MCF 10A (cell line): ENCODE data around the gene TMEM179. TPM values are rescaled to one million over a fixed set of nuclear protein-coding genes. Genes with fewer than 3 reads are reported as not detected.

ENCODE experiments used
- BruUV-seq: library from RNA; stranded (reverse); fragments of 400-500 nt; replicated peaks from 2 replicates; lab custom pipeline; 2021; lab: Mats Ljungman, UMichigan
- CTCF ChIA-PET: fragments of 300-600 bp; sonication (Branson Sonifier 250); formaldehyde crosslinking; extraction: SDS; loops from one replicate; lab custom pipeline; 2021; ENCODE audit warnings: antibody characterized with exemption, inconsistent platforms; lab: Yijun Ruan, JAX
- POLR2A ChIA-PET: fragments of 300-600, 350-650 bp; sonication (Branson Sonifier 250); formaldehyde crosslinking; extraction: SDS; loops from one replicate; lab custom pipeline; 2020; ENCODE audit warnings: antibody characterized with exemption, inconsistent platforms; lab: Yijun Ruan, JAX
- DNase-seq: peaks from one replicate; pipeline ENCODE4 v3.0.0-alpha.2; 2018; ENCODE audit not compliant: unreplicated experiment
- H3K27ac Mint-ChIP-seq: one replicate; pipeline ENCODE4 v1.8.0; 2022; ENCODE audit warnings: mild to moderate bottlenecking, low read depth, mixed read lengths; ENCODE audit not compliant: unreplicated experiment
- H3K27me3 Mint-ChIP-seq: one replicate; pipeline ENCODE4 v1.8.0; 2022; ENCODE audit warnings: mixed read lengths; ENCODE audit not compliant: insufficient read depth, unreplicated experiment
- H3K36me3 Mint-ChIP-seq: one replicate; pipeline ENCODE4 v1.8.0; 2022; ENCODE audit warnings: mild to moderate bottlenecking, moderate library complexity, mixed read lengths; ENCODE audit not compliant: insufficient read depth, unreplicated experiment
- H3K4me1 Mint-ChIP-seq: one replicate; pipeline ENCODE4 v1.8.0; 2022; ENCODE audit warnings: mixed read lengths; ENCODE audit not compliant: insufficient read depth, unreplicated experiment
- H3K4me3 Mint-ChIP-seq: one replicate; pipeline ENCODE4 v1.8.0; 2022; ENCODE audit warnings: mild to moderate bottlenecking, moderate library complexity, mixed read lengths; ENCODE audit not compliant: unreplicated experiment
- H3K9me3 Mint-ChIP-seq: one replicate; pipeline ENCODE4 v1.8.0; 2022; ENCODE audit warnings: mixed read lengths; ENCODE audit not compliant: unreplicated experiment
- intact Hi-C: fragments of 100-400 bp; cut with micrococcal nuclease; formaldehyde crosslinking; loops from 2 replicates; pipeline ENCODE4 v1.14.1; 2022
- total RNA-seq: library from RNA; stranded (reverse); gene quantifications from 2 replicates; pipeline ENCODE4 v1.2.3, GENCODE V29; 2022
- TF ChIP-seq, protein P1 (sequence below): fragments of 200-600 bp; IDR thresholded peaks from one replicate; pipeline ENCODE4 v1.8.0; 2022; ENCODE audit warnings: antibody characterized with exemption, mild to moderate bottlenecking; ENCODE audit not compliant: unreplicated experiment

The TMEM179 gene
- total RNA-seq, 1 experiment from 2014 or later = not detected

DNA sequence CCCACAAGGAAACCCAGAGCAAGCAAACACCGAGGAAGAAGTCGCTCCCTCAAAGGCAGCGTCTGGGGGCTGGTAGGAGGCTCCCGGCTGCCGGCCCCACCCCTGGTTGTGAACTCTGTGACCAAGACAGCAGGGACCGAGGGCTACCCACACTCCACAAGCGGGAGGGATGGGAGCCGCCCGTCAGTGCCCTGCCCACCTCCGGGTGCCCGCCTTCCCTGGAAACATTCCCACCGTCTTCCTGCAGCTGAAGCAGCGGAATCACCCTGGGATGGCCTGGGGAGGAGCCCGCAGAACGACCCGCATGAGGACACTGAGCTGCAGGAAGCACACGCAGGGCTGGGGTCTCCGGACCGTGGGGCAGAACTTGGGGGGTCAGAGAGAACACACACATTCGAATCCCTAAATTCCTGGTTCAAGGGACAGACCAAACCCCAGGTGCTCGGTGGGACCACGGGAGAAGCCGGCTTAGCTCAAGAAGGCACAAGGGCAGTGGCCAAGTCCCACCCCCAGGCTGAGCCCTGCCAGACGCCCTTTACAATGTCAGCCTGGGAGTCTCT is 58.5 kb downstream of the TMEM179 start:
- ChIA-PET POLR2A (interaction anchor here (0.7 kb wide), 1 partner anchor 402 kb away, joined by 3 read pairs; no protein-coding TSS in a partner anchor), CTCF (interaction anchor here (0.6 to 1.2 kb wide), 3 partner anchors 105 to 468 kb away, joined by 3 to 4 read pairs (median 3); no protein-coding TSS in a partner anchor)
- H3K9me3 Mint-ChIP-seq = no peaks in the 10 kb centered on the region
- TF ChIP-seq, protein P1, sequence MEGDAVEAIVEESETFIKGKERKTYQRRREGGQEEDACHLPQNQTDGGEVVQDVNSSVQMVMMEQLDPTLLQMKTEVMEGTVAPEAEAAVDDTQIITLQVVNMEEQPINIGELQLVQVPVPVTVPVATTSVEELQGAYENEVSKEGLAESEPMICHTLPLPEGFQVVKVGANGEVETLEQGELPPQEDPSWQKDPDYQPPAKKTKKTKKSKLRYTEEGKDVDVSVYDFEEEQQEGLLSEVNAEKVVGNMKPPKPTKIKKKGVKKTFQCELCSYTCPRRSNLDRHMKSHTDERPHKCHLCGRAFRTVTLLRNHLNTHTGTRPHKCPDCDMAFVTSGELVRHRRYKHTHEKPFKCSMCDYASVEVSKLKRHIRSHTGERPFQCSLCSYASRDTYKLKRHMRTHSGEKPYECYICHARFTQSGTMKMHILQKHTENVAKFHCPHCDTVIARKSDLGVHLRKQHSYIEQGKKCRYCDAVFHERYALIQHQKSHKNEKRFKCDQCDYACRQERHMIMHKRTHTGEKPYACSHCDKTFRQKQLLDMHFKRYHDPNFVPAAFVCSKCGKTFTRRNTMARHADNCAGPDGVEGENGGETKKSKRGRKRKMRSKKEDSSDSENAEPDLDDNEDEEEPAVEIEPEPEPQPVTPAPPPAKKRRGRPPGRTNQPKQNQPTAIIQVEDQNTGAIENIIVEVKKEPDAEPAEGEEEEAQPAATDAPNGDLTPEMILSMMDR = no peak
- H3K4me1 Mint-ChIP-seq = no peaks in the 10 kb centered on the region
- no peak for DNase-seq
- H3K36me3 Mint-ChIP-seq = no peaks in the 10 kb centered on the region
- no peak overlapping the region for H3K27ac Mint-ChIP-seq
- no peak overlapping the region for H3K4me3 Mint-ChIP-seq
- no TSS peak for BruUV-seq
- intact Hi-C loops = no loop called here
- peaks cover 57% of the 10 kb centered on the region for H3K27me3 Mint-ChIP-seq

DNA sequence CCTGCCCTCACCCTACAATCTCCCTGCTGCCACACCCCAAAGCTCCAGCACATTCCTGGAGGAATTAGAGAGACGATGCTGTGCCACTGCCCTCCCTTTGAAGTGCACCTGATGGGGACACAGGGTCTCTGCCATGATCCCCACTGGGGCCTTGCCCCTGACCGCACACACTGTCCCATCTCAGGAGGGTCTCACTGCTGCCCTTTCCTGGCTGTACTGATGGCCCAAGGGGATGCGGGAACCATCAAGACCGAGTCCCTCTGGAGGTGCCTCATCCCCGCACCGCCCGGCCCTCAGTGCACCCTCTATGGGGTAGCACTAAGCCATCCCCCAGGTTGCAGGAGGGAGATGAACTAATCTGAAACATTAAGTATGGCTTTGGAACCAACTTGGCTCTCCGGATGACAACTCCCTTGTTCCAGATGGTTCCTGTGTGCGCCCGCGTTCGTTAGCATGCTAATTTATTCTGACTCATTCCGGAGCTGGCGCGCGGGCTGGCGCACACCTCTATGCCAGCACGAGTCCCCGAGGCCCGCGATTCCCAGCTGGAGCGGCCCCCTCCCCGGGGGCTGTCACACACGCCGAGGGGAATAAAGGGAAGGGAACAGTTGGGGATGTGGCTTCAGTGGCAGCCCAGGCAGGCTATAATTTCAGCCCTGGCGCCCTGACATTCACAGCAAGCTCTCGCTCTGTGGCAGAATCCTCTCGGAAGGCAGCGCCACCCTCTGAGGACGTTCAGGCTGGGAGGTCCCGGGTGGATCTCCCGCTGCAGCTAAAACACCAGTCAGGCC is 59.2 kb downstream of the TMEM179 start:
- Mint-ChIP-seq H3K27ac (no peak overlapping the region), H3K9me3 (no peaks in the 10 kb centered on the region), H3K36me3 (no peaks in the 10 kb centered on the region), H3K27me3 (peaks cover 50% of the 10 kb centered on the region), H3K4me3 (no peak overlapping the region), H3K4me1 (no peaks in the 10 kb centered on the region)
- POLR2A ChIA-PET = interaction anchor here (0.7 kb wide), 1 partner anchor 401 kb away, joined by 3 read pairs; no protein-coding TSS in a partner anchor
- no peak for DNase-seq
- TF ChIP-seq, protein P1 = no peak
- CTCF ChIA-PET = interaction anchor here (0.6 to 0.8 kb wide), 2 partner anchors 106 to 468 kb away, joined by 3 to 4 read pairs; no protein-coding TSS in a partner anchor
- no TSS peak for BruUV-seq
- intact Hi-C loops = no loop called here

DNA sequence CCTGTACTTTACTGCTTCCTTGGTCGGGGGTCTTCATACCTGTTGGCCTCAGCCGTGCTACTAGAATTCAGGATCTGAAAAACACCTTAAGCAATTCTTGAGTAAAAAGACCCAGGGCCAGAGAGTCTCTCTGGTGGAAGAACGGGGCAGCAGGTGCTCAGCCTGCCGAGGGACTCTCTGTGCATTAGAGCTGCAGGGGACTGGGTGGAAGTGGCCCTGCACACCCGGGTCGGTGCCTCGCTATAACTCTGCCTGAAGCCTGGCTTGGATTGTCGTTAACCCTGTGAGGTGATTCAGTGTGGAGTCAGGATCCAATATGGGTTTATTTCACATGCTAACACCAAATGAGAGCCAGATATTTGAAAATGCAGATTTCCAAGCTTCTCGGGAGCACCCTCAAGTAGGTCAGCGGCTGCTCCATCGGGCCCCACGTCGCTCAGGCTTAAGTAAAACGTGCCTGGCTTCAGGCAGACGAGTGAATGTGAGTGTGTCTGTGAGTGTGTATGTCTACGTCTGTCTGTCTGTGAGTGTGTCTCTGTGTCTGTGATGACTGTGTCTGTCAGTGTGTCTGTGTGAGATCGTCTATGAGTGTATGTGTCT is 60.1 kb downstream of the TMEM179 start:
- Mint-ChIP-seq H3K4me3 (no peak overlapping the region), H3K27ac (no peak overlapping the region), H3K4me1 (no peaks in the 10 kb centered on the region), H3K9me3 (no peaks in the 10 kb centered on the region), H3K36me3 (no peaks in the 10 kb centered on the region), H3K27me3 (peaks cover 41% of the 10 kb centered on the region)
- POLR2A ChIA-PET = no interaction called here
- no peak for DNase-seq
- CTCF ChIA-PET = no interaction called here
- TF ChIP-seq, protein P1 = no peak
- intact Hi-C loops = no loop called here
- BruUV-seq = no TSS peak
